SK-N-MC (cell line): ENCODE measurements around the gene CAPN12.

Experiments
- EZH2 ChIP-seq: fragments of 200-600 bp; sonication (generic); IDR thresholded peaks from one replicate; pipeline ENCODE4 v1.6.1; 2017; ENCODE audit warnings: antibody characterized with exemption
- FOXP2 ChIP-seq: optimal IDR thresholded peaks from 2 replicates; pipeline ENCODE3; 2011; ENCODE audit warnings: mild to moderate bottlenecking, moderate library complexity; ENCODE audit not compliant: insufficient read depth; ENCODE audit errors: extremely low read length, control extremely low read depth
- POLR2AphosphoS5 ChIP-seq: IDR thresholded peaks from 2 replicates; pipeline ENCODE4 v1.6.1; 2012; ENCODE audit warnings: mild to moderate bottlenecking, low read depth, low read length, borderline replicate concordance

DNA sequence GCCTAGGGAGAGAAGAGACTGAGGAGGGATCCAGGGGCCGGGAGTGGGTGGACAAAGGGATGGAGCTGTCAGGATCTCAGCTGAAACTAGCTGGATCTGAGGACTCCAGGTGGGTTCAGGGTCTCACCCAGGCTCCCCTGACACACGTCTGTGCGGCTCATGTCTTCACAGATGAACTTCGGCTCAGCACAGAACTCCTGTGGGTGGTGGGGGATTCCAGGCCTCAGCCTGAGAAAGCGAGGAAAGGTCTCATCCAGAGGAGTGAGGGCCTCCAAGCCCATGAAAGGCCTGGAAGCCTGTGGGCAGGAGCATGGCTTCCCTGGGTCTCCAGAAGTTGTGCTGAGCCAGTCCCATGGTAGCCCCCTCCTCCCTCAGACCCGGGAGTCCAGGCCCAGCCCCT lies 1.4 kb downstream of the CAPN12 start:
- no peak for TF ChIP-seq EZH2
- no peak for TF ChIP-seq POLR2AphosphoS5
- no peak for TF ChIP-seq FOXP2
